Fibroblast of the aortic adventitia (primary cell): ENCODE results near the gene UGT2B17. TPM values are rescaled to one million over a fixed set of nuclear protein-coding genes. Genes with fewer than 3 reads are reported as not detected.
A peak's percentile ranks its signal among the peaks of the same experiment; 100 is the strongest.

Experiments used
- DNase-seq: peaks from one replicate; pipeline ENCODE4 v3.0.0-alpha.2; 2010; ENCODE audit warnings: low read depth
- H3K4me3 ChIP-seq: 2 replicates; pipeline ENCODE4 v1.5.1; 2011; ENCODE audit warnings: low read depth, mild to moderate bottlenecking, control low read depth, low read length, moderate library complexity
- total RNA-seq: library from RNA; depleted of rRNA; stranded (reverse); fragments of >200 nt; gene quantifications from 2 replicates; pipeline ENCODE4 v1.2.3, GENCODE V29; 2012; ENCODE audit warnings: low replicate concordance
- TF ChIP-seq, protein P1 (sequence below): IDR thresholded peaks from 2 replicates; pipeline ENCODE4 v1.5.1; 2011; ENCODE audit warnings: mild to moderate bottlenecking, low read length, control low read depth, inconsistent platforms; ENCODE audit not compliant: insufficient read depth

The UGT2B17 gene
- total RNA-seq, 1 donor: not detected

DNA sequence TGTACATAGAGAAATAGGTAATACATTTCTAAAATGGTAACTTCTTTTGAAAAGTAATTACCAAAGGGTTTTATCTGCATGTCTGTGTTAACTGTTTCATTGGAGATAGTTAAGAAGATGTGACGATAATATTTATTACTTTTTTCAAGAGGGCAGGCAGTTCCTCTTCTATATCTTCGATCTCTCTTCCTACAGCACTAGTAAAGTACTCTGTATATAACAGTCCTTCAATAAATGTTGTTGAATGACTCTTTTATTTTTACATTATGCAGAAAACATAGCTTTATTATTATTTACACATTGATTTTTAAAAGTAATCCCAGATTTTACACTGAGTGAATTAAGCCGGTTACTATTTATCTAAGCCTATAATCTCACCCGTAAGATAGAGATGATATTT, 77.1 kb downstream of the UGT2B17 start:
- TF ChIP-seq, protein P1, sequence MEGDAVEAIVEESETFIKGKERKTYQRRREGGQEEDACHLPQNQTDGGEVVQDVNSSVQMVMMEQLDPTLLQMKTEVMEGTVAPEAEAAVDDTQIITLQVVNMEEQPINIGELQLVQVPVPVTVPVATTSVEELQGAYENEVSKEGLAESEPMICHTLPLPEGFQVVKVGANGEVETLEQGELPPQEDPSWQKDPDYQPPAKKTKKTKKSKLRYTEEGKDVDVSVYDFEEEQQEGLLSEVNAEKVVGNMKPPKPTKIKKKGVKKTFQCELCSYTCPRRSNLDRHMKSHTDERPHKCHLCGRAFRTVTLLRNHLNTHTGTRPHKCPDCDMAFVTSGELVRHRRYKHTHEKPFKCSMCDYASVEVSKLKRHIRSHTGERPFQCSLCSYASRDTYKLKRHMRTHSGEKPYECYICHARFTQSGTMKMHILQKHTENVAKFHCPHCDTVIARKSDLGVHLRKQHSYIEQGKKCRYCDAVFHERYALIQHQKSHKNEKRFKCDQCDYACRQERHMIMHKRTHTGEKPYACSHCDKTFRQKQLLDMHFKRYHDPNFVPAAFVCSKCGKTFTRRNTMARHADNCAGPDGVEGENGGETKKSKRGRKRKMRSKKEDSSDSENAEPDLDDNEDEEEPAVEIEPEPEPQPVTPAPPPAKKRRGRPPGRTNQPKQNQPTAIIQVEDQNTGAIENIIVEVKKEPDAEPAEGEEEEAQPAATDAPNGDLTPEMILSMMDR: no peak
- no peak for DNase-seq
- H3K4me3 ChIP-seq: no peak overlapping the region

GRCh38 chr4:68498413-68499007, 77.6 kb downstream of the UGT2B17 start:
- TF ChIP-seq, protein P1: peak; percentile 87
- peak; percentile 79 for DNase-seq
- H3K4me3 ChIP-seq: no peak overlapping the region

GRCh38 chr4:68494688-68495087, 81.4 kb downstream of the UGT2B17 start:
- no peak for DNase-seq
- TF ChIP-seq, protein P1: no peak
- H3K4me3 ChIP-seq: no peak overlapping the region

GRCh38 chr4:68490826-68491457, 85.2 kb downstream of the UGT2B17 start:
- TF ChIP-seq, protein P1: no peak
- DNase-seq: peak; percentile 15
- no peak overlapping the region for H3K4me3 ChIP-seq

DNA sequence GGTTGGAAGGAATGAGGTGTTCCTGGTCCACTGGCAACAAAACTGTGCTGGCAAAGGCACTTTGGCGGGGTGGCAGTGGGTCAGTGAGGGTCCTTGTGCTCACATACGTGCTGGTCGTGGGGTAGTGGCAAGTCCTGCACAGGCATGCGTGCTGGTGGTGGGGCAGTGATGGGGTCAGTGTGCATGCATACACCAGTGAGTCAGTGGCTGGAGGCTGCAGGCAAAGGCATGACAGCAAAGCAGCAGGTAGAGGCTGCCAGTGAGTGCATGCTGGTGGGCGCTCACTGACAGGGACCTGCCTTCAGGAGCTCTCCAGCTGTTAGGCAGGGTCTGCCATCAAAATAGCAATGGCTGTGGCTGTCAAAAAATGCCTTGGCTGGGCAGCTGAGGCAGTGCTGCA, 86.8 kb downstream of the UGT2B17 start:
- no peak for DNase-seq
- TF ChIP-seq, protein P1: no peak
- H3K4me3 ChIP-seq: no peak overlapping the region

Other genes starting within 250 kb of the UGT2B17 start
- 39.3 and 166 TPM in 2 replicates for gene YTHDC1, start 226.2 kb downstream of the UGT2B17 start, total RNA-seq
- gene TMPRSS11E, start 128.9 kb downstream of the UGT2B17 start, total RNA-seq: not detected in 2 replicates
- gene UGT2B15, start 94.3 kb upstream of the UGT2B17 start, total RNA-seq: not detected in 2 replicates
- not detected in 2 replicates for gene UGT2B10, start 239.7 kb upstream of the UGT2B17 start, total RNA-seq